Activated T-helper 17 cell treated with anti-CD3 and anti-CD28 coated beads, Interleukin-2, amount 50 U/mL, for 72 hours (primary cell): ENCODE measurements around the gene HENMT1. TPM values are rescaled to one million over a fixed set of nuclear protein-coding genes. Genes with fewer than 3 reads are reported as not detected.

Experiments used
- ATAC-seq: fragments of 150-1000 bp; cut with Tn5 transposase; replicated peaks from 2 replicates; pipeline ENCODE4 v1.10.0; 2021; ENCODE audit warnings: mild to moderate bottlenecking, moderate library complexity
- H3K27ac Mint-ChIP-seq: one replicate; pipeline ENCODE4 v1.8.0; 2022; ENCODE audit warnings: mixed read lengths
- H3K27me3 Mint-ChIP-seq: one replicate; pipeline ENCODE4 v1.8.0; 2022; ENCODE audit warnings: mixed read lengths
- H3K36me3 Mint-ChIP-seq: one replicate; pipeline ENCODE4 v1.8.0; 2022; ENCODE audit warnings: low read depth, mild to moderate bottlenecking, mixed read lengths
- H3K4me1 Mint-ChIP-seq: one replicate; pipeline ENCODE4 v1.8.0; 2022; ENCODE audit warnings: mixed read lengths
- H3K4me3 Mint-ChIP-seq: one replicate; pipeline ENCODE4 v1.8.0; 2022; ENCODE audit warnings: mild to moderate bottlenecking, mixed read lengths
- H3K9me3 Mint-ChIP-seq: one replicate; pipeline ENCODE4 v1.8.0; 2022; ENCODE audit warnings: mixed read lengths
- total RNA-seq, 2 donors: library from RNA; stranded (reverse); gene quantifications; one replicate each; pipeline ENCODE4 v1.2.3, GENCODE V29; 2022

Gene HENMT1
- total RNA-seq, 2 donors from 2014 or later: 17.5 to 21.6 TPM

- ATAC-seq: no peak
- no peaks in the 10 kb centered on the region for H3K9me3 Mint-ChIP-seq
- H3K27me3 Mint-ChIP-seq: no peaks in the 10 kb centered on the region
- peaks cover 20% of the 10 kb centered on the region for H3K36me3 Mint-ChIP-seq
- H3K27ac Mint-ChIP-seq: no peak overlapping the region
- no peak overlapping the region for H3K4me3 Mint-ChIP-seq
- H3K4me1 Mint-ChIP-seq: no peaks in the 10 kb centered on the region
These were observed 32.9 kb downstream of the HENMT1 start for GRCh38 chr1:108627951-108628350.

- peaks cover 20% of the 10 kb centered on the region for H3K36me3 Mint-ChIP-seq
- no peak overlapping the region for H3K27ac Mint-ChIP-seq
- H3K4me3 Mint-ChIP-seq: no peak overlapping the region
- no peaks in the 10 kb centered on the region for H3K27me3 Mint-ChIP-seq
- ATAC-seq: no peak
- H3K9me3 Mint-ChIP-seq: no peaks in the 10 kb centered on the region
- no peaks in the 10 kb centered on the region for H3K4me1 Mint-ChIP-seq
These were observed 33.6 kb downstream of the HENMT1 start for GRCh38 chr1:108627256-108627655.

- H3K36me3 Mint-ChIP-seq: peaks cover 6% of the 10 kb centered on the region
- no peaks in the 10 kb centered on the region for H3K27me3 Mint-ChIP-seq
- no peak overlapping the region for H3K4me3 Mint-ChIP-seq
- ATAC-seq: no peak
- H3K27ac Mint-ChIP-seq: no peak overlapping the region
- no peaks in the 10 kb centered on the region for H3K4me1 Mint-ChIP-seq
- no peaks in the 10 kb centered on the region for H3K9me3 Mint-ChIP-seq
These were observed 36.8 kb downstream of the HENMT1 start for GRCh38 chr1:108624069-108624468.

GRCh38 chr1:108617724-108618056 lies 43.2 kb downstream of the HENMT1 start:
- Mint-ChIP-seq H3K27me3 (no peaks in the 10 kb centered on the region), H3K4me3 (no peak overlapping the region), H3K9me3 (no peaks in the 10 kb centered on the region), H3K27ac (no peak overlapping the region), H3K4me1 (no peaks in the 10 kb centered on the region), H3K36me3 (no peaks in the 10 kb centered on the region)
- ATAC-seq: no peak

- no peak for ATAC-seq
- H3K27ac Mint-ChIP-seq: no peak overlapping the region
- no peaks in the 10 kb centered on the region for H3K4me1 Mint-ChIP-seq
- no peaks in the 10 kb centered on the region for H3K9me3 Mint-ChIP-seq
- no peak overlapping the region for H3K4me3 Mint-ChIP-seq
- no peaks in the 10 kb centered on the region for H3K36me3 Mint-ChIP-seq
- no peaks in the 10 kb centered on the region for H3K27me3 Mint-ChIP-seq
These were observed 43.7 kb downstream of the HENMT1 start for GRCh38 chr1:108617008-108617723.

- Mint-ChIP-seq H3K27ac (no peak overlapping the region), H3K4me1 (no peaks in the 10 kb centered on the region), H3K27me3 (no peaks in the 10 kb centered on the region), H3K4me3 (no peak overlapping the region), H3K36me3 (no peaks in the 10 kb centered on the region), H3K9me3 (no peaks in the 10 kb centered on the region)
- ATAC-seq: no peak
These were observed 45.3 kb downstream of the HENMT1 start for GRCh38 chr1:108615544-108615943.

GRCh38 chr1:108612496-108612895 lies 48.4 kb downstream of the HENMT1 start:
- H3K27me3 Mint-ChIP-seq: no peaks in the 10 kb centered on the region
- H3K36me3 Mint-ChIP-seq: peaks cover 5% of the 10 kb centered on the region
- no peak for ATAC-seq

GRCh38 chr1:108611984-108612383 lies 48.9 kb downstream of the HENMT1 start:
- Mint-ChIP-seq H3K9me3 (no peaks in the 10 kb centered on the region), H3K36me3 (peaks cover 5% of the 10 kb centered on the region), H3K27ac (no peak overlapping the region), H3K27me3 (no peaks in the 10 kb centered on the region), H3K4me1 (peaks cover 5% of the 10 kb centered on the region), H3K4me3 (no peak overlapping the region)
- ATAC-seq: no peak

More at GRCh38 chr1:108612496-108612895, 48.4 kb downstream of the HENMT1 start:
- H3K4me3 Mint-ChIP-seq: no peak overlapping the region
- H3K4me1 Mint-ChIP-seq: peaks cover 5% of the 10 kb centered on the region
- H3K9me3 Mint-ChIP-seq: no peaks in the 10 kb centered on the region
- H3K27ac Mint-ChIP-seq: no peak overlapping the region

GRCh38 chr1:108610073-108610472 lies 50.8 kb downstream of the HENMT1 start:
- Mint-ChIP-seq H3K4me1 (peaks cover 5% of the 10 kb centered on the region), H3K9me3 (no peaks in the 10 kb centered on the region), H3K27me3 (no peaks in the 10 kb centered on the region), H3K4me3 (no peak overlapping the region), H3K27ac (no peak overlapping the region), H3K36me3 (peaks cover 5% of the 10 kb centered on the region)
- no peak for ATAC-seq

GRCh38 chr1:108609483-108610049 lies 51.3 kb downstream of the HENMT1 start:
- ATAC-seq: no peak
- Mint-ChIP-seq H3K27me3 (no peaks in the 10 kb centered on the region), H3K9me3 (no peaks in the 10 kb centered on the region), H3K27ac (no peak overlapping the region), H3K4me1 (peaks cover 5% of the 10 kb centered on the region), H3K4me3 (no peak overlapping the region), H3K36me3 (peaks cover 5% of the 10 kb centered on the region)

GRCh38 chr1:108606478-108606877 lies 54.4 kb downstream of the HENMT1 start:
- no peak for ATAC-seq
- Mint-ChIP-seq H3K27ac (no peak overlapping the region), H3K4me3 (no peak overlapping the region), H3K36me3 (peaks cover 10% of the 10 kb centered on the region), H3K4me1 (peaks cover 5% of the 10 kb centered on the region), H3K27me3 (no peaks in the 10 kb centered on the region), H3K9me3 (no peaks in the 10 kb centered on the region)

GRCh38 chr1:108605633-108606032 lies 55.3 kb downstream of the HENMT1 start:
- Mint-ChIP-seq H3K4me3 (no peak overlapping the region), H3K36me3 (peaks cover 10% of the 10 kb centered on the region), H3K27ac (no peak overlapping the region), H3K4me1 (peaks cover 5% of the 10 kb centered on the region), H3K9me3 (no peaks in the 10 kb centered on the region), H3K27me3 (no peaks in the 10 kb centered on the region)
- ATAC-seq: no peak

- Mint-ChIP-seq H3K9me3 (no peaks in the 10 kb centered on the region), H3K4me3 (no peak overlapping the region), H3K36me3 (peaks cover 5% of the 10 kb centered on the region), H3K27ac (no peak overlapping the region), H3K4me1 (no peaks in the 10 kb centered on the region), H3K27me3 (no peaks in the 10 kb centered on the region)
- no peak for ATAC-seq
These were observed 59.0 kb downstream of the HENMT1 start for GRCh38 chr1:108601708-108602410.

- no peak for ATAC-seq
- no peak overlapping the region for H3K4me3 Mint-ChIP-seq
- no peaks in the 10 kb centered on the region for H3K27me3 Mint-ChIP-seq
- H3K4me1 Mint-ChIP-seq: no peaks in the 10 kb centered on the region
- H3K36me3 Mint-ChIP-seq: peaks cover 5% of the 10 kb centered on the region
- H3K27ac Mint-ChIP-seq: no peak overlapping the region
- no peaks in the 10 kb centered on the region for H3K9me3 Mint-ChIP-seq
These were observed 60.4 kb downstream of the HENMT1 start for GRCh38 chr1:108600504-108600903.

GRCh38 chr1:108598340-108598739 lies 62.6 kb downstream of the HENMT1 start:
- no peak for ATAC-seq
- Mint-ChIP-seq H3K27ac (no peak overlapping the region), H3K36me3 (peaks cover 5% of the 10 kb centered on the region), H3K4me3 (no peak overlapping the region), H3K9me3 (no peaks in the 10 kb centered on the region), H3K27me3 (no peaks in the 10 kb centered on the region), H3K4me1 (no peaks in the 10 kb centered on the region)
